Neuron (in vitro differentiated cells): ENCODE results near the gene DDX4.

ENCODE experiments used
- H2AFZ ChIP-seq: one replicate; pipeline ENCODE4 v1.6.1; 2013; ENCODE audit warnings: low read depth, mild to moderate bottlenecking, inconsistent platforms, low read length, moderate library complexity
- H3K27me3 ChIP-seq: one replicate; pipeline ENCODE4 v1.6.1; 2013; ENCODE audit warnings: low read length; ENCODE audit not compliant: insufficient read depth
- H3K36me3 ChIP-seq: one replicate; pipeline ENCODE4 v1.6.1; 2013; ENCODE audit warnings: low read length; ENCODE audit not compliant: insufficient read depth
- H3K4me1 ChIP-seq: one replicate; pipeline ENCODE4 v1.6.1; 2013; ENCODE audit warnings: low read length; ENCODE audit not compliant: insufficient read depth
- H3K4me3 ChIP-seq: 2 replicates; pipeline ENCODE4 v1.5.1; 2013; ENCODE audit warnings: mild to moderate bottlenecking, low read length, moderate library complexity
- H3K9me3 ChIP-seq: one replicate; pipeline ENCODE4 v1.6.1; 2013; ENCODE audit warnings: low read length

DDX4 gene

GRCh38 chr5:55851675-55851979, 113.8 kb downstream of the DDX4 start:
- H3K36me3 ChIP-seq: no peaks in the 10 kb centered on the region
- H3K4me1 ChIP-seq: no peaks in the 10 kb centered on the region
- H3K27me3 ChIP-seq: no peaks in the 10 kb centered on the region
- H3K9me3 ChIP-seq: no peaks in the 10 kb centered on the region
- H3K4me3 ChIP-seq: no peak overlapping the region
- no peak overlapping the region for H2AFZ ChIP-seq

GRCh38 chr5:55852503-55852902, 114.6 kb downstream of the DDX4 start:
- H3K4me1 ChIP-seq: no peaks in the 10 kb centered on the region
- H3K4me3 ChIP-seq: no peak overlapping the region
- no peak overlapping the region for H2AFZ ChIP-seq
- H3K9me3 ChIP-seq: no peaks in the 10 kb centered on the region
- no peaks in the 10 kb centered on the region for H3K36me3 ChIP-seq
- no peaks in the 10 kb centered on the region for H3K27me3 ChIP-seq

GRCh38 chr5:55853041-55853670, 115.3 kb downstream of the DDX4 start:
- Histone ChIP-seq H3K4me1 (no peaks in the 10 kb centered on the region), H3K4me3 (no peak overlapping the region), H3K9me3 (no peaks in the 10 kb centered on the region), H2AFZ (no peak overlapping the region), H3K27me3 (no peaks in the 10 kb centered on the region), H3K36me3 (no peaks in the 10 kb centered on the region)

GRCh38 chr5:55853818-55854217, 116.0 kb downstream of the DDX4 start:
- Histone ChIP-seq H3K27me3 (no peaks in the 10 kb centered on the region), H3K4me1 (no peaks in the 10 kb centered on the region), H3K4me3 (no peak overlapping the region), H2AFZ (no peak overlapping the region), H3K9me3 (no peaks in the 10 kb centered on the region), H3K36me3 (no peaks in the 10 kb centered on the region)

- no peaks in the 10 kb centered on the region for H3K27me3 ChIP-seq
- H3K9me3 ChIP-seq: no peaks in the 10 kb centered on the region
- H3K4me3 ChIP-seq: no peak overlapping the region
- no peaks in the 10 kb centered on the region for H3K36me3 ChIP-seq
- no peak overlapping the region for H2AFZ ChIP-seq
- H3K4me1 ChIP-seq: no peaks in the 10 kb centered on the region
Measured at GRCh38 chr5:55855509-55855908, 117.6 kb downstream of the DDX4 start.

- Histone ChIP-seq H3K4me1 (no peaks in the 10 kb centered on the region), H2AFZ (no peak overlapping the region), H3K9me3 (no peaks in the 10 kb centered on the region), H3K27me3 (no peaks in the 10 kb centered on the region), H3K36me3 (no peaks in the 10 kb centered on the region), H3K4me3 (no peak overlapping the region)
Measured at GRCh38 chr5:55856516-55857246, 118.8 kb downstream of the DDX4 start.

GRCh38 chr5:55857247-55857640, 119.4 kb downstream of the DDX4 start:
- Histone ChIP-seq H3K4me1 (no peaks in the 10 kb centered on the region), H3K9me3 (no peaks in the 10 kb centered on the region), H2AFZ (no peak overlapping the region), H3K27me3 (no peaks in the 10 kb centered on the region), H3K36me3 (no peaks in the 10 kb centered on the region), H3K4me3 (no peak overlapping the region)

GRCh38 chr5:55858104-55858503, 120.2 kb downstream of the DDX4 start:
- no peak overlapping the region for H2AFZ ChIP-seq
- H3K9me3 ChIP-seq: no peaks in the 10 kb centered on the region
- no peaks in the 10 kb centered on the region for H3K4me1 ChIP-seq
- no peaks in the 10 kb centered on the region for H3K27me3 ChIP-seq
- H3K4me3 ChIP-seq: no peak overlapping the region
- no peaks in the 10 kb centered on the region for H3K36me3 ChIP-seq

GRCh38 chr5:55860288-55860687, 122.4 kb downstream of the DDX4 start:
- H2AFZ ChIP-seq: no peak overlapping the region
- H3K4me1 ChIP-seq: no peaks in the 10 kb centered on the region
- no peak overlapping the region for H3K4me3 ChIP-seq
- H3K36me3 ChIP-seq: no peaks in the 10 kb centered on the region
- no peaks in the 10 kb centered on the region for H3K9me3 ChIP-seq
- H3K27me3 ChIP-seq: no peaks in the 10 kb centered on the region

- Histone ChIP-seq H3K36me3 (no peaks in the 10 kb centered on the region), H3K9me3 (no peaks in the 10 kb centered on the region), H3K4me1 (no peaks in the 10 kb centered on the region), H3K4me3 (no peak overlapping the region), H2AFZ (no peak overlapping the region), H3K27me3 (no peaks in the 10 kb centered on the region)
Measured at GRCh38 chr5:55860709-55861108, 122.8 kb downstream of the DDX4 start.

GRCh38 chr5:55864606-55865541, 127.0 kb downstream of the DDX4 start:
- Histone ChIP-seq H2AFZ (no peak overlapping the region), H3K9me3 (no peaks in the 10 kb centered on the region), H3K27me3 (no peaks in the 10 kb centered on the region), H3K36me3 (no peaks in the 10 kb centered on the region), H3K4me1 (no peaks in the 10 kb centered on the region), H3K4me3 (no peak overlapping the region)

GRCh38 chr5:55865831-55866230, 128.0 kb downstream of the DDX4 start:
- Histone ChIP-seq H3K4me3 (no peak overlapping the region), H3K9me3 (no peaks in the 10 kb centered on the region), H3K36me3 (no peaks in the 10 kb centered on the region), H3K4me1 (no peaks in the 10 kb centered on the region), H2AFZ (no peak overlapping the region), H3K27me3 (no peaks in the 10 kb centered on the region)

GRCh38 chr5:55866485-55866884, 128.6 kb downstream of the DDX4 start:
- H3K4me1 ChIP-seq: no peaks in the 10 kb centered on the region
- H3K27me3 ChIP-seq: no peaks in the 10 kb centered on the region
- no peaks in the 10 kb centered on the region for H3K36me3 ChIP-seq
- H3K4me3 ChIP-seq: no peak overlapping the region
- no peak overlapping the region for H2AFZ ChIP-seq
- H3K9me3 ChIP-seq: no peaks in the 10 kb centered on the region
